MM.1S (cell line): ENCODE data around the gene PFN3.
A peak's percentile ranks its signal among the peaks of the same experiment; 100 is the strongest.

Source experiments
- DNase-seq: peaks from one replicate; pipeline ENCODE4 v3.0.0-alpha.2; 2015
- H2AFZ ChIP-seq: fragments of 300-600 bp; sonication (generic); 2 replicates; pipeline ENCODE4 v1.6.0; 2016; ENCODE audit warnings: antibody characterized with exemption, low read length
- H3F3A ChIP-seq: fragments of 300-600 bp; sonication (generic); 2 replicates; pipeline ENCODE4 v1.6.1; 2016; ENCODE audit warnings: mild to moderate bottlenecking, antibody characterized with exemption, low read length, moderate library complexity, mixed read lengths; ENCODE audit not compliant: insufficient read depth
- H3K27ac ChIP-seq: fragments of 300-600 bp; sonication (generic); 2 replicates; pipeline ENCODE4 v1.5.1; 2016; ENCODE audit warnings: mild to moderate bottlenecking, low read length
- H3K27me3 ChIP-seq: fragments of 300-600 bp; sonication (generic); replicated peaks from 2 replicates; pipeline ENCODE4 v1.6.0; 2016; ENCODE audit warnings: low read length; ENCODE audit not compliant: insufficient read depth
- H3K36me3 ChIP-seq: fragments of 300-600 bp; sonication (generic); replicated peaks from 2 replicates; pipeline ENCODE4 v1.6.1; 2016; ENCODE audit warnings: mild to moderate bottlenecking, low read length, mixed read lengths; ENCODE audit not compliant: insufficient read depth
- H3K4me1 ChIP-seq: fragments of 300-600 bp; sonication (generic); 2 replicates; pipeline ENCODE4 v1.6.1; 2016; ENCODE audit warnings: low read length, mixed read lengths
- H3K4me2 ChIP-seq: fragments of 300-600 bp; sonication (generic); 2 replicates; pipeline ENCODE4 v1.6.0; 2016; ENCODE audit warnings: low read depth, low read length
- H3K4me3 ChIP-seq: fragments of 300-600 bp; sonication (generic); 2 replicates; pipeline ENCODE4 v1.5.1; 2016; ENCODE audit warnings: low read length, mixed read lengths
- H3K79me2 ChIP-seq: fragments of 300-600 bp; sonication (generic); 2 replicates; pipeline ENCODE4 v1.6.1; 2016; ENCODE audit warnings: mixed run types, low read length, mixed read lengths
- H3K9ac ChIP-seq: fragments of 300-600 bp; sonication (generic); 2 replicates; pipeline ENCODE4 v1.6.1; 2016; ENCODE audit warnings: low read length, mixed read lengths
- H3K9me2 ChIP-seq: fragments of 300-600 bp; sonication (generic); replicated peaks from 2 replicates; pipeline ENCODE4 v1.6.1; 2016; ENCODE audit warnings: mild to moderate bottlenecking, low read length, mixed read lengths; ENCODE audit not compliant: insufficient read depth
- H3K9me3 ChIP-seq: fragments of 300-600 bp; sonication (generic); replicated peaks from 2 replicates; pipeline ENCODE4 v1.6.1; 2016; ENCODE audit warnings: mild to moderate bottlenecking, low read length, mixed read lengths; ENCODE audit not compliant: insufficient read depth
- H4K20me1 ChIP-seq: fragments of 300-600 bp; sonication (generic); 2 replicates; pipeline ENCODE4 v1.6.1; 2016; ENCODE audit warnings: mild to moderate bottlenecking, low read length, moderate library complexity, mixed read lengths; ENCODE audit not compliant: insufficient read depth
- EZH2 ChIP-seq: fragments of 300-600 bp; sonication (generic); optimal IDR thresholded peaks from 2 replicates; pipeline ENCODE3; 2017; ENCODE audit warnings: low read depth, mild to moderate bottlenecking, antibody characterized with exemption, low read length, mixed read lengths
- EZH2phosphoT487 ChIP-seq: fragments of 300-600 bp; sonication (generic); IDR thresholded peaks from 2 replicates; pipeline ENCODE4 v1.6.1; 2018; ENCODE audit warnings: antibody characterized with exemption, low read length
- TF ChIP-seq, protein P1 (sequence below): fragments of 300-600 bp; sonication (generic); IDR thresholded peaks from 2 replicates; pipeline ENCODE4 v1.5.1; 2016; ENCODE audit warnings: antibody characterized with exemption, low read length, mixed read lengths

PFN3 gene

GRCh38 chr5:177445917-177446199, 45.4 kb upstream of the PFN3 start:
- peaks cover 36% of the 10 kb centered on the region for H3K4me1 ChIP-seq
- no peaks in the 10 kb centered on the region for H3K79me2 ChIP-seq
- H3F3A ChIP-seq = peaks cover 36% of the 10 kb centered on the region
- no peaks in the 10 kb centered on the region for H4K20me1 ChIP-seq
- DNase-seq = no peak
- H3K9me2 ChIP-seq = no peaks in the 10 kb centered on the region
- H3K27me3 ChIP-seq = no peaks in the 10 kb centered on the region
- H3K4me3 ChIP-seq = peak overlapping the region; percentile 70
- peak overlapping the region; percentile 99 for H3K4me2 ChIP-seq
- peak overlapping the region; percentile 59 for H3K27ac ChIP-seq
- peak overlapping the region; percentile 83 for H3K9ac ChIP-seq
- H3K36me3 ChIP-seq = no peaks in the 10 kb centered on the region
- no peaks in the 10 kb centered on the region for H3K9me3 ChIP-seq
- H2AFZ ChIP-seq = no peak overlapping the region
- no peak for TF ChIP-seq EZH2phosphoT487
- TF ChIP-seq, protein P1, sequence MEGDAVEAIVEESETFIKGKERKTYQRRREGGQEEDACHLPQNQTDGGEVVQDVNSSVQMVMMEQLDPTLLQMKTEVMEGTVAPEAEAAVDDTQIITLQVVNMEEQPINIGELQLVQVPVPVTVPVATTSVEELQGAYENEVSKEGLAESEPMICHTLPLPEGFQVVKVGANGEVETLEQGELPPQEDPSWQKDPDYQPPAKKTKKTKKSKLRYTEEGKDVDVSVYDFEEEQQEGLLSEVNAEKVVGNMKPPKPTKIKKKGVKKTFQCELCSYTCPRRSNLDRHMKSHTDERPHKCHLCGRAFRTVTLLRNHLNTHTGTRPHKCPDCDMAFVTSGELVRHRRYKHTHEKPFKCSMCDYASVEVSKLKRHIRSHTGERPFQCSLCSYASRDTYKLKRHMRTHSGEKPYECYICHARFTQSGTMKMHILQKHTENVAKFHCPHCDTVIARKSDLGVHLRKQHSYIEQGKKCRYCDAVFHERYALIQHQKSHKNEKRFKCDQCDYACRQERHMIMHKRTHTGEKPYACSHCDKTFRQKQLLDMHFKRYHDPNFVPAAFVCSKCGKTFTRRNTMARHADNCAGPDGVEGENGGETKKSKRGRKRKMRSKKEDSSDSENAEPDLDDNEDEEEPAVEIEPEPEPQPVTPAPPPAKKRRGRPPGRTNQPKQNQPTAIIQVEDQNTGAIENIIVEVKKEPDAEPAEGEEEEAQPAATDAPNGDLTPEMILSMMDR = no peak
- TF ChIP-seq EZH2 = no peak

DNA sequence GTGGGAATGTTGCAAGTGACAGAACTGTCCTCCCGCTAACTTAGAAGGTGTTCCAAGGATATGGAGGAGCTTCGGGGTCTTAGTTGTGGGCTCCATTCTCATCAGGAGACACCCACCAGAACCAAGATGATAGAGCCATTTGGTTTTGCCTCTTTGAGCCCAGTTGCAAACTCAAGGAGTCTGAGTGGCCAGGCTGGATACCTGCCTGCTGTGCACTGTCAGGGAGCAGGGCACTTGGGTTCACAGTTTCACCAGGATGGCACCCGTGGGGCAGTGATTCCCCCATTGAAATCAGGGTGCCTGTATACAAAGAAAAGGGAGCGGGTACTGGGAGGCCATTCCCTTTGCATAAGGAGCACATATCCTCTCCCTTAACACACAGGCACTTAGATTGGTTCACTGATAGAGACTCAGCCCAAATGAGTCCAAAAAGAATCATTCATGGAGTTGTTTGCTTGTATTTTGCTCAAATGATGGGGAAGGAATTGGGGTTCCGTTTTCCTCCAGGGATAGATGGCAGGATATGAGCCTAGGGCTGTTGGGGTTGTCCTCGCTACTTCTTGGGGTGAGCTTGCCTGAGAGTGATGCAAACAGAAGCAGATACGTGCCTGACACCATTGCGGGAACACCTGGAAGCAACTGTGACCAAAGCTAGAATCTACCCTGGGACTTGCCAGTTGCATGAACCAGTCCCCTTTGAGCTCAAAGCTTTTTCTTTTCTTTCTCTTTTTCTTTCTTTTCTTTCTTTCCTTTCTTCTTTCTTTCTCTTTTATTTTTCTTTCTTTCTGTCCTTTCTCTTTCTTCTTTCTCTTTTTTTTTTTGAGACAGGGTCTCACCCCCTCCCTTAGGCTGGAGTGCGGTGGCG, 44.8 kb upstream of the PFN3 start:
- Histone ChIP-seq H3K27me3 (no peaks in the 10 kb centered on the region), H3K36me3 (no peaks in the 10 kb centered on the region), H3K4me1 (peaks cover 36% of the 10 kb centered on the region), H3K4me3 (peak overlapping the region; percentile 70), H3K4me2 (peak overlapping the region; percentile 99), H2AFZ (no peak overlapping the region), H3K9me2 (no peaks in the 10 kb centered on the region), H3K9ac (peak overlapping the region; percentile 83; the same call in 1 of the 2 replicates), H3K9me3 (no peaks in the 10 kb centered on the region), H3F3A (peaks cover 36% of the 10 kb centered on the region), H3K27ac (peak overlapping the region; percentile 59), H4K20me1 (no peaks in the 10 kb centered on the region), H3K79me2 (no peaks in the 10 kb centered on the region)
- TF ChIP-seq, protein P1 = no peak
- TF ChIP-seq EZH2phosphoT487 = no peak
- TF ChIP-seq EZH2 = no peak
- peak; percentile 38 for DNase-seq

- Histone ChIP-seq H3K27me3 (no peaks in the 10 kb centered on the region), H3K9me3 (no peaks in the 10 kb centered on the region), H3K4me3 (no peak overlapping the region), H3F3A (peaks cover 36% of the 10 kb centered on the region), H3K27ac (peak overlapping the region; percentile 59; the same call in 1 of the 2 replicates), H3K36me3 (no peaks in the 10 kb centered on the region), H3K9me2 (no peaks in the 10 kb centered on the region), H4K20me1 (no peaks in the 10 kb centered on the region), H2AFZ (no peak overlapping the region), H3K4me2 (peak overlapping the region; percentile 99; the same call in 1 of the 2 replicates), H3K4me1 (peaks cover 36% of the 10 kb centered on the region), H3K9ac (peak overlapping the region; percentile 83; the same call in 1 of the 2 replicates), H3K79me2 (no peaks in the 10 kb centered on the region)
- TF ChIP-seq, protein P1 = no peak
- TF ChIP-seq EZH2phosphoT487 = no peak
- no peak for TF ChIP-seq EZH2
- peak; percentile 32 for DNase-seq
Observed at GRCh38 chr5:177444106-177445051, 43.9 kb upstream of the PFN3 start.
